NCI-H128 (cell line): ENCODE measurements around the gene ZNF385A.
"Not testable (repeated sequence)": the region's sequence is repeated elsewhere in the genome, so short reads cannot be mapped to it uniquely, and the experiment has no call there.

Source experiments
- DNase-seq: peaks from one replicate; lab custom pipeline; 2025; ENCODE audit not compliant: unreplicated experiment; lab: John Stamatoyannopoulos, UW

ZNF385A gene

GRCh38 chr12:54333420-54334034 lies 51.0 kb downstream of the ZNF385A start:
- DNase-seq, result no peak

- DNase-seq, result no peak
These were observed 53.1 kb downstream of the ZNF385A start for GRCh38 chr12:54331461-54331860.

- DNase-seq, result no peak
These were observed 54.1 kb downstream of the ZNF385A start for GRCh38 chr12:54330442-54330841.

GRCh38 chr12:54329759-54330158 lies 54.8 kb downstream of the ZNF385A start:
- no peak for DNase-seq

GRCh38 chr12:54328595-54329337 lies 55.8 kb downstream of the ZNF385A start:
- no peak for DNase-seq

- not testable (repeated sequence) for DNase-seq
These were observed 59.0 kb downstream of the ZNF385A start for GRCh38 chr12:54325442-54326109.

GRCh38 chr12:54324617-54325441 lies 59.7 kb downstream of the ZNF385A start, which contains the start of gene COPZ1:
TSS of gene COPZ1 (plus strand) at chr12:54325131. CDS start at chr12:54325164, 33 bp downstream.
- peak; percentile 97 for DNase-seq

- DNase-seq, result no peak
These were observed 63.2 kb downstream of the ZNF385A start for GRCh38 chr12:54321363-54321762.
